Globus pallidus (tissue), 1 donor: ENCODE measurements around the gene RBM19.
"Not testable (repeated sequence)": the region's sequence is repeated elsewhere in the genome, so short reads cannot be mapped to it uniquely, and the experiment has no call there.

Experiments
- DNase-seq: peaks from one replicate; pipeline ENCODE4 v3.0.0-alpha.2; 2015; ENCODE audit warnings: low spot score

Gene RBM19, protein sequence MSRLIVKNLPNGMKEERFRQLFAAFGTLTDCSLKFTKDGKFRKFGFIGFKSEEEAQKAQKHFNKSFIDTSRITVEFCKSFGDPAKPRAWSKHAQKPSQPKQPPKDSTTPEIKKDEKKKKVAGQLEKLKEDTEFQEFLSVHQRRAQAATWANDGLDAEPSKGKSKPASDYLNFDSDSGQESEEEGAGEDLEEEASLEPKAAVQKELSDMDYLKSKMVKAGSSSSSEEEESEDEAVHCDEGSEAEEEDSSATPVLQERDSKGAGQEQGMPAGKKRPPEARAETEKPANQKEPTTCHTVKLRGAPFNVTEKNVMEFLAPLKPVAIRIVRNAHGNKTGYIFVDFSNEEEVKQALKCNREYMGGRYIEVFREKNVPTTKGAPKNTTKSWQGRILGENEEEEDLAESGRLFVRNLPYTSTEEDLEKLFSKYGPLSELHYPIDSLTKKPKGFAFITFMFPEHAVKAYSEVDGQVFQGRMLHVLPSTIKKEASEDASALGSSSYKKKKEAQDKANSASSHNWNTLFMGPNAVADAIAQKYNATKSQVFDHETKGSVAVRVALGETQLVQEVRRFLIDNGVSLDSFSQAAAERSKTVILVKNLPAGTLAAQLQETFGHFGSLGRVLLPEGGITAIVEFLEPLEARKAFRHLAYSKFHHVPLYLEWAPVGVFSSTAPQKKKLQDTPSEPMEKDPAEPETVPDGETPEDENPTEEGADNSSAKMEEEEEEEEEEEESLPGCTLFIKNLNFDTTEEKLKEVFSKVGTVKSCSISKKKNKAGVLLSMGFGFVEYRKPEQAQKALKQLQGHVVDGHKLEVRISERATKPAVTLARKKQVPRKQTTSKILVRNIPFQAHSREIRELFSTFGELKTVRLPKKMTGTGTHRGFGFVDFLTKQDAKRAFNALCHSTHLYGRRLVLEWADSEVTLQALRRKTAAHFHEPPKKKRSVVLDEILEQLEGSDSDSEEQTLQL

DNA sequence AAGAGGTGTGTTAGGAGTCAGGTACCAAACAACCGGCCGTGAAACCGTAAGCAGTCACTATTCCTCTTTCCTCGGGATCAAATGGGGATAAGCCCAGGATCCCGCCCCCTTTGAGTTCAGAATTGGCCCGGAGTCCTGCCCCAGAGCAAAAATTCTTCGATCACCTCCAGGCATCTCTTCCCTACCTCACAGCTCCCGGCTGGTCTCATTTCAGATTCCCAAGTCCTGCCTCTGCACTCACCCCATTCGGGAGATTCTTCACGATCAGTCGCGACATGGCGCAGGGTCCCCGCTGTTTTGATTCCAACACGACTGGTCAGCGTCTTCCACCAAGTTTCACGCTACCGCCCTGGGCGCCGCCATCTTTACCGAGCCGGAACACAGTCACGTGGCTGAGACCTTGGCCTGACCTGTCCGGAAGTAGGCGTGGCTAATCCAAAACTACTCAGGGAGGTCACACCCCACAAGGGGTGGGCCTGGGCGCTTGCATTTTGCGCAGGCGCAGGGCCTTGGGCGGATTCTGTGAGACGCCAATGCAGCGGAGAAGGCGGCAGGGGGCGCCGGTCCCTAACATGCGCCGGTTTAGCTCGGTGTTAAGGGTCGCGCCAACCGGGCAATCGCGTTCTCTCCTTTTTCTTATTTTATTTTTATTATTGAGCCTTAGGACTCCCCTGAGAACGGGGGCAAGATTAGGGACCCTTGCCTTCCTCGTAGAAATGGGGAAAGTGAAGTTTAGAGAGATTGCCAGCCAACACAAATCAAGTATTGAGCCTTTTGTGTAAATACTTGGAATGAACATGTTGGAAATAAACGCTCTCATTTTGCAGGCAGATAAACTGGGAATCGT, at the start of gene RBM19:
TSS of gene RBM19 (minus strand) at position 375 of the 847 bp plus-strand sequence. CDS start at position 277, 98 bp downstream.
- DNase-seq = peak; percentile 98

DNA sequence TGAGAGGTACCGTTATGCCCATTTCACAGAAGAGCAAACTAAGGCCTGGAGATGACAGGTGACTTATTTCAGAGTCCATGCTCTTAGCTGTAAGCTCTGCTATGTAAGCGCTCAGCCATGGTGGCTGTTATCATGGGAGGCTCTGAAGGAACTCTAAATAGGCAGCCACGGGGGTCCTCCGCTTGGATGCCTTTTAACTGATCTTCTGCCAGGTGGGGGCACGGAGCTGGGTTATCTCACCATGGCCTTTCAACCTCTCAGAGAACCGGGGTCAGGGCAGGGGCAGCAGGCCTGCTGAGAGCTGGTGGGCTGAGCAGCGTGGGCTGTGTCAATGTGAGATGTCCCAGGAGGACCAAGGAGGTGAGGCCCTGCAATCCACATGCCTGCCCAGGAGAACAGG, 49.7 kb upstream of the RBM19 start:
- no peak for DNase-seq

DNA sequence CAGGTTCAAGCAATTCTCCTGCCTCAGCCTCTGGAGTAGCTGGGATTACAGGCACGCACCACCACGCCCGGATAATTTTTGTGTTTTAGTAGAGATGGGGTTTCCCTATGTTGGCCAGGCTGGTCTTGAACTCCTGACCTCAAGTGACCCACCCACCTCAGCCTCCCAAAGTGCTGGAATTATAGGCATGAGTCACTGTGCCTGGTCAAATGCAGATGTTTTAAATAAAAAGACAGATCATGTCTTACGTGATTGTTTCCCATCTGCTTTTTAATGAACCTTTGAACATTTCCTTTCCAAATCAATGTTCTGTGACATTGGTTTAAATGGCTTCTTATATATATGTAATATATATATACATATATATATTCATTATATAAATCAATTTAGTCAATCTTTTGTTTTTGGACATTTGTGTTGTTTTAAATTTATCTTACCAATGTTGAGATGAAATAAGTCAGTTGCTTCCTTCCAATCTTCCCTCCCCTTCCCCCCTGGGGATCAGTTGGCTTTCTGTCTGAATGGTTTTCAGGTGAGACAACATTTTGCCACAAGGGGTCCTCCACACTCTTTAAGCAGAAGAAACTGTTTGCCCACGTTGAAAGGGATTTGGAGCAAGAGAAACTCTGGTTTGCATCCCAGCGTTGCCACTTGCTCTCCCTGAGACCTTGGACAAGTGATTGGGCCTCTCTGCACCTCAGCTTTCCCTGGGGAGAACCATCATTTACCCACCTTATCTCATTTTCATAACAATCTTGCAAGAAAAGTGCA, 47.6 kb upstream of the RBM19 start:
- no peak for DNase-seq

DNA sequence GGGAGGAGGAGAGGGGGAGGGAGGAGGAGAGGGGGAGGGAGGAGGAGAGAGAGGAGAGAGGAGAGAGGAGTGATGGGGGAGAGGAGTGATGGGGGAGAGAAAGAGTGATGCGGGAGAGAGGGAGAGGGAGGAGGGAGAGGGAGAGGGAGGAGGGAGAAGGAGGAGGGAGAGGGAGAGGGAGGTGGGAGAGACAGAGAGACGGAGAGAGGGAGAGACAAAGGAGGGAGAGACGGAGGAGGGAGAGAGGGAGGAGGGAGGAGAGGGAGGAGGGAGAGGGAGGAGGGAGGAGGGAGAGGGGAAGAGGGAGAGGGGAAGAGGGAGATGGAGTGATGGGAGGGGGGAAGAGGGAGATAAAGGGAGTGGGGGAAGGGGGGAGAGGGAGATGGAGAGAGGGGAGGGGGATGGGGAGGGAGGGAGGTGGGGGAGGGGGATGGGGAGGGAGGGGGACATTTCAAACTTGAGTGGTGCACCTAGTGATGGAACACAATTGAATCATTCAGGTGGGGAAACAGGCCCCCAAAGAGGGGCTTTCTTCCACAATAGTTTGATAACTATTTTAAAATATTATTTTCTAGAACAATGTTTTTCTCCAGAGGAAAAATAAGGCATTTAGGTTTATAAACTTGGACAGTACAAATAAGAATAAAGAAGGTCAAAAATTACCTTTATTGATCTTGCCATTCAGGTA, 46.8 kb upstream of the RBM19 start:
- DNase-seq = no peak

DNA sequence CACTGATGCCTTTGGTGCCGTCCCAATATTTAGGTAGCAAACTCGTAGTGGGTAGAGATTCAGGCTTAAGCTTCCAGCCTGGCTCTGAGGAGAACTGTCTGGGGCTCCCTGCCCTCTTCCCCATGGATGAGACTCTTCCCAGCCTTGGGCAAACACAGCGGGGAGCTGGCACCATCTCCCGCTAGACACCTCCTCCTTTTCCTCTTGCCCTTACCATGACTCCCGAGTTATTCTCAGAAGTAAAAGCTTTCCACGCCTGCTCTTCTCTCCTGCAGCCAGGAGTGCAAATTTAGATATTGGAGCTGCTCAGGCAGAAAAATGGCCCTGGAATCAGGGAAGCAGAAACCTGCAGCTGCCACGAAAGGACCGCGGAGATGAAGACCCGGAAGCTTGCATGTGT, 45.6 kb upstream of the RBM19 start:
- no peak for DNase-seq

DNA sequence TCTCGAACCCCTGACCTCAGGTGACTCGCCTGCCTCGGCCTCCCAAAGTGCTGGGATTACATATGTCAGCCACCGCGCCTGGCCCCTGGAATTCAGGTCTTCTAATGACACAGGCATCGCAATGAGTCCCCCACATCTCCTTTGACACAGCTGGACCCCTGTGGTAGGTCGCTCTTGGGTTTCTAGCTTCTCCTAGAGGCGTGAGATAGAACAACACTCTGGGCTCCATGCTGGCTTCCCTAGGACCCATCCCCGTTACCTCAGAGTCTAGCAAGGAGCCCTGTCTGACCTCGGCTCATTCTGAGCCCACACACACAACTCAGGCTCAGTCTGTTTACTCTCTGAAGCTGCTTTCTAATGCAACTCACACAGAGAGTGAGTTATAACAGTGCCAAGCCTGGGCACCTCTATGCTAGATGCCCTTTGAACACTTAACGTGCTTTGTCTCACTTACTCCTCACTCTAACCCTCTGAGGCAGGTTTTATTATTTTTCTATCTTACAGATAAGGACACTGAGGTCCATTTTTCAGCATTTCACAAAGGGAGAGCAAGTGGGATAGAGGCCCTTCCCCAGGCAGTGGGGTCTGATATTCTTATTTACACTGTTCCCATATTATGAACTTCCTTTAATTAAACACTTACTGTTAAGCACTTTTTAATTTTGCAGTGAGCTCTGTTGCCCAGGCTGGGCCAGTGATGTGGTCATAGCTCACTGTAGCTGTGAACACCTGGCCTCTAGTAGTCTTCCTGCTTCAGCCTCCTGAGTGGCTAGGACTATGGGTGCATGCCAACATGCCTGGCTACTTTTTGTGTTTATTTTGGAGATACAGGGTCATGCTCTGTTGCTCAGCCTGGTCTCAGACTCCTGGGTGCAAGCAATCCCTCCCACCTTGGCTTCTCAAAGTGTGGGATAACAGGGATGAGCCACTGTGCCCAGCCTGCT, 40.6 kb upstream of the RBM19 start:
- no peak for DNase-seq

DNA sequence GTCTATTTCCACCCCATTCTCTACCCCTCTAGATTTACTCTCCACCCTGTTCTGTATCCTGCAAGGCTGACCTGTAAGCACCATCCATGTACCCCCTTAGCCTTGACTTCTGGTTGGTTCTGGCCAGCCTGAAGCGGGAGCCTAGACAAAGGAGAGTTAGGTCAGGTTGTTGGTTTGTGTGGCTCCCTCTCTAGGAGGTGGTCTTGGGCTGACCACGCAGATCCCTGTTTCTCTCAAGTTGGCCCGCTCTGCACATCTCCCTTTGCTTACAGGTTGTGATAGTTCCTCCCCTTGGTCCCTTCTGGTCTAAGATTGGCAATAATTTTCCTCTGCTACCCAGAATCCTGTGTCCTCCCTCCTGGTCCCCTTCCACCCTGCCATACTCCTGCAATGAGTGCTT, 38.3 kb upstream of the RBM19 start:
- DNase-seq = no peak

DNA sequence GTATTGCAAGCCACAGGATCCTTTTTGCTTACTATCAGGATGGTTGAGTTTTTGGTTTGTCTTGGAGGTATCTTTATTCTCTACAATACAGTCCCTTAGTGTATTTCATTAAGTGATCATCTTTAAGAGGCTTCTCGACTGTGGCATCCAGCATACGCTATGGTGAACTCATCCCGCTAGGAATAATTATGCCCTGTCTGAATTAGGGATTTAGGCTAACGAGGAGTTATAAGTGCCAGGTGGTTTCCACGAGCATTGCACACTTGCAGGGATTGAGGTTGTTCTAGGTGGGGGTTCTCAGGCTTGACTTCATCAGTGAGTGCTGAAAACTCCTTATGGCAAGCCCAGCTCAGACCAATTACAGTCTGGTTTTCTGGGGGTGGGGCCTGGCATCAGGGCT, 37.2 kb upstream of the RBM19 start:
- DNase-seq = no peak

DNA sequence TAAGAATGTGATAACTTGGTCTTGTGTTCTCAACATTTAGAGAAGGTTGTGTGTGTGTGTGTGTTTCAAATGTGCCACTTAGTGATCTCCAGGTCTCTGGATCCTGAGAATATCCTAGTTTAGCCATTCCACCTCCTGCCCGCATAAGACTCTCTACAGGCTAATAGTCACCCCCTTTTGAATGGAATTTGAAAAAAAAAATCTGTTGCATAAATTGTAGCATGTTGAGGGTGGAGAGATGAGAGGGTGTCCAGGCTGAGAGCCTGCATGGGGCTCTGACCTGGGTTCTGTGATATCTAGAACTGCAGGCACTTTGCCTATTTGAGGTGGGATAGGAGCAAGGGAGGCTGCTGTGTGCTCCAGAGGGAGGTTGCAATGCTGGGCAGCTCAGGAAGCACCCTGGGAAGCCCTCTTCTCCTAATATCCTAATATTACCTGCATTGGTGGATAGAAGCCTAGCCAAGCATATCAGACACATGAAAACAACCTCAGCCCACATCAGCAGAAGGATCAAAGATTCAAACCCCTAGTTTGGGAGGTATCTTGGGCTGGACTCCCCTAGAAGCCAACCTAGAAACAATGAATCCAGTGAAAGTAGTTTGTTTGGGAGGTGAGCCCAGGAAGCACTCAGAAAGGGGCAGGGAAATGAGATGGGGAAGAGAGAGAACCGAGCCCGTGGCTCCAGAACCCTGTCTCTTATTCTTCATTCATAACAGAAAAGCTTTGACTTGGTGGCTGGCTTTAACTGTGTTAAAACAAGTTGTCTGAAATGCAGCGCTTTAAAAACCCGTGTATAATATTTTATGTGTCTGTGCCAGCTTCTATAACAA, 35.6 kb upstream of the RBM19 start:
- no peak for DNase-seq

DNA sequence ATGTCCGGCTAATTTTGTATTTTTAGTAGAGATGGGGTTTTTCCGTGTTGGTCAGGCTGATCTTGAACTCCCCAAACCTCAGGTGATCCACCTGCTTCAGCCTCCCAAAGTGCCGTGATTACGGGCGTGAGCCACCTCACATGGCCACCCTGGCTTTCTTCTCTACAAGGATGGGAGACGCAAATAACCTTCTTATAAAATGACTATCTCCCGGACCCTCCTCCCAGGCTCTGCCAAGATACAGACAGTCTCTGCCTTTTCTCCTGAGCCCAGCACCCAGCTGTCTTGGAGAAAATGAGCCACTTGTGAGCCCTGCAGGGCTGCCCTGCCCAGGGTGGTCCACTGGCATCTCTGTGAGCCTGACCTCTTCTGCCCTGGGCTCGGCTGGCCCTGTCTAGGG, 34.7 kb upstream of the RBM19 start:
- no peak for DNase-seq

DNA sequence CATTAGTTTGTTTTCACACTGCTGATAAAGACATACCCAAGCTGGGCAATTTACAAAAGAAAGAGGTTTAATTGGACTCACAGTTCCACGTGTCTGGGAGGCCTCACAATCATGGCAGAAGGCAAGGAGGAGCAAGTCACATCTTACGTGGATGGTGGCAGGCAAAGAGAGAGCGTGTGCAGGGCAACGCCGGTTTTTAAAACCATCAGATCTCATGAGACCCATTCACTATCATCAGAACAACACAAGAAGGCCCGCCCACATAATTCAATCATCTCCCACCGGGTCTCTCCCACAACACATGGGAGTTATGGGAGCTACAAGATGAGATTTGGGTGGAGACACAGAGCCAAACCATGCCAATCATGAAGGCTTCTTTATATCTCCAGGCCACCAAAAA, 34.1 kb upstream of the RBM19 start:
- DNase-seq = not testable (repeated sequence)

DNA sequence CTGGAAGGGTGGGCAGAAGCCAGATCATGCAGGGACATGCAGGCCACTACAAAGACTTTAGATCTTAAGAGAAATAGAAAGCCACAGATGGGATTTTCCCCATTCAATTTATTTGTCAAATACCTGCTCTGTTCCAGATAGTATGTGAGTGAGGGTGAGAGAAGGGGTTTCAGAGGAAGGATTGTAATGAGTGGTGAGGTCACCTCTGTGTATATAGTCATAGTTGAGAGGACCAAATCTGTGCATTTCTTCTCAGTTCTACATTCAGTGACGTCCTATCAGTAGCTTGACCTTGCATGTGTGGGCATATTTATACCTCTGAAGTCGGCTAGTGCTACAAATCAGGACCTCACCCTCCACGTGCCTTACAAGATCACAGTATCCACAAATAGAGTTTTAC, 31.2 kb upstream of the RBM19 start:
- no peak for DNase-seq

DNA sequence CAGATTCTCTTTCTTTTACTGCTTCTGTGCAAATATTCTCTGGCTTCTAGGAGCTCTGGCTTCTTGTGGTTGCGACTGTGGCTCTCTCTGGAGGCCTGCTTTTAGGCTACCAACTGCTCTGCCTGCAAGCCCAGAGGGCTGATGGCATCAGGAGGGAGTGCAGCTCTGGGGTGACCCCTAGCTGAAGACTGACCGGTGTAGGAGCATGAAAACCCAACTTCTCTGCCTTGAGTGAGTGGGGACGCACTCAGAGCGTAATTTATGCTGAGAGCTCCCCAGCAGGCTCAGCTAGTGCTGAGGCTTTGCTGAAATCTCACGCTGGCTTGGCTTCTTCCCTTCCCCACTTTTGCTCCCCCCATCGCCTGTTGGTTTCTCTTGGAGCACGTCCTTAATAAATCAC, 29.9 kb upstream of the RBM19 start:
- DNase-seq = no peak

DNA sequence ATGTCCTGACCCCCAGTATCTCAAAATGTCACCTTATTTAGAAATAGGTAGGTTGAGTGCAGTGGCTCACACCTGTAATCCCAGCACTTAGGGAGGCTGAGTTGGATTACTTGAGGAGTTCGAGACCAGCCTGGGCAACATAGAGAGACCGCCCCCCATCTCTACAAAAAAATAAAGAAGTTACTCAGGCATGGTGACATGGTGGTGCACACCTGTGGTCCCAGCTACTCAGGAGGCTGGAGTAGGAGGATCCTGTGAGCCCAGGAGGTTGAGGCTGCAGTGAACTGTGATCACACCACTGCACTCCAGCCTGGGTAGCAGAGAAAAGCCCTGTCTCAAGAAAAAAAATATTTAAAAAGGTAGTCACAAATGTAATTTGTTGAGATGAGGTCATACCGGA, 27.9 kb upstream of the RBM19 start:
- no peak for DNase-seq

DNA sequence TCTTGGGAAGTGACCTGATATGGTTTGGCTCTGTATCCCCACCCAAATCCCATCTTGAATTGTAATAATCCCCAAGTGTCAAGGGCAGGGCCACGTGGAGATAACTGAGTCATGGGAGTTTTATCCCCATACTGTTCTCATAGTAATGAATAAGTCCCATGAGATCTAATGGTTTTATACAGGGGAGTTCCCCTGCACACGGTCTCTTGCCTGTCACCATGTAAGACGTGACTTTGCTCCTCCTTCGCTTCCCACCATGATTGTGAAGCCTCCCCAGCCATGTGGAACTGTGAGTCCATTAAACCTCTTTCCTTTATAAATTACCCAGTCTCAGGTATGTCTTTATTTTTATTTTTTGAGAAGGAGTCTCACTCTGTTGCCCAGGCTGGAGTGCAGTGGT, 26.6 kb upstream of the RBM19 start:
- not testable (repeated sequence) for DNase-seq

DNA sequence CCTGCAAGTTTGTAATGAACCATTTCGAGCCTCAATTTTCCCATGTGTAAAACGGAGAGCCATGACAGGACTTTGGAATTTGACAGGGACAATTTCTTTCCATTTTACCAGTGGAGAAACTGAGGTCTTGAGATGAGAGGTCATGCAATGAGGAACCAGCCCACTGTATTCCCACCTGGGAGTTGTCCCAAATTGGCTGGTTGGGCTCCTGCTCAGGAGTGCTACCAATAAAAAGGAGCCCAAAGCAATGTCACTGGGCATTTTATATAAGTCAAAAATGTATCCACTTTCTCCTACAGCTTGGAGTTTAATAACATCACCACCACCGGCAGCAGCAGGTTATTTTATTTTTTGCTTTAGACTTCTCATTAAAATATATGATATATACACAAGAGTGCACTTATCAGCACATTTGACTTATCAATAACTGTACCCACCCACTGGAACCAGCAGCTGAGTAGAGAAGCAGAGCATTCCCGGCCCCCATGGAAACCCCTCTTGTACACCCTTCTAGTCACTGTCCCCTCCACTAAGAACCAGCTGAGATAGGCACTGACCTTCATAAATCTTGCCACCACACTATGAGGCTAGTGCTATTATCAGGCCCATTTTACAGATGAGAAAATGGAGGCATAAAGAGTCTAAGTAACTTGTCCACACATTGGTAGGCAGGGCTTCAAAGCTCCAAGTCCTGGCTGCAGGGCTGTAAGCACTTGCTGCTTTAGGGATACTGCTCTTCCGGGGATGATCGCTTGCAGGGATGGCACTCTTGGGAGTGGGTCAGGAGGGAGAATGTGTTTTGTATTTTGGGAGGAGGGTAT, 25.3 kb upstream of the RBM19 start:
- DNase-seq = no peak
